Stimulated activated CD8-positive, alpha-beta memory T cell treated with anti-CD3 and anti-CD28 coated beads, Interleukin-2, amount 100 ng/mL, for 48 hours (primary cell): ENCODE results near the gene TENM3.

Experiments
- DNase-seq, 2 donors: peaks; one replicate each; pipeline ENCODE4 v3.0.0-alpha.2; 2020; ENCODE audit warnings: low read depth in 2 of 2

Gene TENM3

GRCh38 chr4:182620111-182620980 lies 377.1 kb downstream of the TENM3 start:
- DNase-seq = no peak

DNA sequence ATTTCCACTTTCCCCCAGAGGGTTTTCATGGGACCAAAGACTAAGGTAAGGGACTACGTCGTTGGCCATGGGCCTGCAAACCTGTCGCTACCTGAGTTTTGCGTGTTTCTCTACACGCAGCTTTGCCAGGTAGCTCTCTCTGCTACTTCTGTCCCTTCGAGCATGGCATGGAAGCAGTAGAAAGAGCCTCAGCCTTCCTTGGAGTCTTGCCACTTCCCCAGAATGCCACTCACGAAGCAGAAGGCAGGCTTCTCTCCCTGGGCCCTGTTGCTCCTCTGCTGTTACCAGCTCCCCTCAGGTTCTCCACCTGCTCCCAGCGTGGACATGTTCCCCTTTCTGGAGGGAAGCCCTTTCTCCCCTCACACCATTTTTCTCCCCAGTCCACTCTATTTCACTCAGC lies 381.1 kb downstream of the TENM3 start:
- no peak for DNase-seq

DNA sequence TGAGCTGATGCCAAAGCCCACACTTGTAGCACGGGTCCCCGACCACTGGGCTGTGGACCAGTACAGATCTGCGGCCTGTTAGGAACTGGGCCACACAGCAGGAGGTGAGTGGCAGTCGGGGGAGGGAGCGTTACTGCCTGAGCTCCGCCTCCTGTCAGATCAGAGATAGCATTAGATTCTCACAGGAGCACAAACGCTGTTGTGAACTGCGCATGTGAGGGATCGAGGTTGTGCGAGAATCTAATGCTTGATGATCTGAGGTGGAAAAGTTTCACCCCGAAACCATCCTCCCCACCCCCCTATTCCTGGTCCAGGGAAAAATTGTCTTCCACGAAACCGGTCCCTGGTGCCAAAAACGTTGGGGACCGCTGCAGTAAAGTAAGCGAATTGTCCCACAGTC lies 382.0 kb downstream of the TENM3 start:
- no peak for DNase-seq

DNA sequence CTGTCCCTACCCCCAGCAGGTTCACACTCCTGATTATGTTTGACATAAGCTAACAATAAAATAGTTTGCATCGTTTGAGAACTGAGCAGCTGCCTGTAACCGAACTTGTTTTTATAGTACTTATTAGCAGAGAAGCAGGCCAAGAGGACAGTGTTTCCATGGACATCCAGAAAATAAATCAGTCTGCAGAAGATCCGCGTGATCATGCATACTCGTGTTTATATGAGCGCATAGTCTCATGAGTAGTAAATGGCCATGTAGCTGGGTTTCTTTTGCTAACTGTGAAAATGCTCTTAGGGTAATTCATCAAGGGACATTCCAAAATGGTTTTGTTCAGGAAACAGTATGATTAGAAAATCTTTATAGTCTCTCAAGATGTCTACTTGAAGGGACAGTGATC lies 384.8 kb downstream of the TENM3 start:
- no peak for DNase-seq

DNA sequence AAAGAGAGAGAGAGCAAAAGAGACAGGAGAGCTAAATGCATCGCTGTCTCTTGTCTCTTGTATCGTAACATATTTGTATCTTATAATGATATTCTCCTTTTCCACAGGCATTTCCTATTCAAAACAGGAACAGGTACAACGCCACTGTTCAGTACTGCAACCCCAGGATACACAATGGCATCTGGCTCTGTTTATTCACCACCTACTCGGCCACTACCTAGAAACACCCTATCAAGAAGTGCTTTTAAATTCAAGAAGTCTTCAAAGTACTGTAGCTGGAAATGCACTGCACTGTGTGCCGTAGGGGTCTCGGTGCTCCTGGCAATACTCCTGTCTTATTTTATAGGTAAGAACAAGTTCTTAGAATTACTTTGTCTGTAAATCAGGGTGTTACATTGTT lies 385.3 kb downstream of the TENM3 start:
- no peak for DNase-seq

GRCh38 chr4:182629096-182629495 lies 385.9 kb downstream of the TENM3 start:
- DNase-seq = no peak

GRCh38 chr4:182640491-182640890 lies 397.3 kb downstream of the TENM3 start:
- DNase-seq = no peak

GRCh38 chr4:182640932-182641331 lies 397.7 kb downstream of the TENM3 start:
- DNase-seq = no peak

- no peak for DNase-seq
Measured at GRCh38 chr4:182642831-182643230, 399.6 kb downstream of the TENM3 start.

GRCh38 chr4:182643801-182644682 lies 400.8 kb downstream of the TENM3 start:
- no peak for DNase-seq

GRCh38 chr4:182644683-182645050 lies 401.5 kb downstream of the TENM3 start:
- no peak for DNase-seq

DNA sequence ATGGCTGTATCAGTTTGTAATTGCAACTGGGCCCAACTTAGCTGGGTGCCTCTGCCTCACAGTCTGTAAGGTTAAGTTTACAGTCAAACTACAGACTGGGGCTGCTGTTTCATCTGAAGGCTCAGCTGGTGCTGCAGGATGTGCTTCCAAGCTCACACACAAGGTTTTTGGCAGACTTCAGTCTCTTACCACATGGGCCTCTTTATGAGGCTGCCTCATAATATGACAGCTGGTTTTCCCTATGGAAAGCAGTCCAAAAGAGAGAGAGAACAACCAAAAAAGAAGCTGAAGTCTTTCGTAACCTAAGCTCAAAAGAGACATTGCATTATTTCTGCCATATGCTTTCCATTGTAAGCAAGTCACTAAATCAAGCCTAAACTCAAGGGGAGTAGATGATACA lies 402.3 kb downstream of the TENM3 start:
- no peak for DNase-seq

DNA sequence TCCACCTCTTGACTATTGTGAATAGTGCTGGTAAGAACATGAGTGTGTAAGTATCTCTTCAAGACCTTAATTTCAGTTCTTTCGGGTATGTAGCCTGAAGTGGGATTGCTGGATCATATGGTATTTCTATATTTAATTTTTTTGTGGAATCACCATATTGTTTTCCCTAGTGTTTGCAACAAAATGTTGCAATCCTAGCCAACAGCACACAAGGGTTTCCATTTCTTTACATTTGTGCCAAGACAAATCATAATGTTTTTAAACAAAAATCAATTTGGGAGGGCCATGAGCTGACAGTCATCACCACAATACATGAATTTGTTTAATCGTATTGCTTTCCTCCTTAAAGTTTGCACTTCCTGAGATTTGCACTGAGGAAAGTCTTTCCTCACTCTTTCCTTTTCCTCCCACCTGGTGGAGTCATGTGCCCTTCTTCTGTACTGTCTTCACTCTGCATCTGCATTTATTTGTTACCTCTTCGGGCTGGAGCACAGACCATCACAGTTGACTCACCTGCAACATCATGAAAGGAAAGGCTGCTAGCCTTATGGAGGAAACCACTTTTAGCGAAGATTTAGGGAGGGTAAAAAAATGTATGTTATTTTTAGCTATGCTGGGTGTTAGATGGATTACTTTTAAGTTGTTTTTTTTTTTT lies 404.6 kb downstream of the TENM3 start:
- no peak for DNase-seq

- no peak for DNase-seq
Measured at GRCh38 chr4:182648766-182649165, 405.6 kb downstream of the TENM3 start.

- no peak for DNase-seq
Measured at GRCh38 chr4:182649698-182650477, 406.7 kb downstream of the TENM3 start.

- no peak for DNase-seq
Measured at GRCh38 chr4:182653596-182653995, 410.4 kb downstream of the TENM3 start.

- no peak for DNase-seq
Measured at GRCh38 chr4:182655340-182655739, 412.1 kb downstream of the TENM3 start.

DNA sequence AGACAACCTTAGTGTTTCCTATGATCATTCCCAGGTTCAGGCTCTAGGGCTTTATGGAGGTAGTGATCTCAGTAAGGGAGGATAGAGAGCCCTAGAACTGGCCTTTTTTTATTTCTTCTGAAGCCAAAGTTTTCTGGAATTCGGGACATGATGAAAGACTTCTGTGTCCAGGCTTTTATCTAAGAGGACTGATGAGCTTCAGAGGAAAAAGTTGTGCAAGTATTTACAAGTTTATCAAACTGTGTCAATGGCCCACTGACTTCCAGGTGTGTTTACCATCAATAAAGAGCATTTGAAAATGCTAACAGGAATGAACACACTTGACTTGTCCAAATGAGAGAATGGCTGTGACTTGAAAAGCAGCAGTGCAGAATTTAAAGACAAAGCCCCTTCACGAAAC lies 419.3 kb downstream of the TENM3 start:
- DNase-seq = no peak

DNA sequence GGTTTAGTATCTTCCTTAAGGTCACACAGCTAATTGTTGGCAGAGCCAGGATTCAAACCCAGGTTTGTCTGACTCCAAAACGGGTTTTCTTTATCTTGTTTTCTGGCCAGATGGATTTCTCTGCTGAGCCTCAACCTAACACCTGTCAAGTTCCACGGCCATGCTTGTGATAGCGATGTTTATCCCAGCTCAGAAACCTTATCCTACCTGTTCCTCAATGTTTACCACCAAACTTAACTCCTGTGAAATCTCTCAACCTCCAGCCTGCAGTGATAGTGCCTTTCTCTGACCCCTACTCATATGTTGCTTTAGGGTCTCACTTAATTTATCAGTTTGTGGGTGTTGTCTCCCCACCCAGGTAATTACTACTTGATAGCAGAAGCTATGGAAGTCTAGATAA lies 428.0 kb downstream of the TENM3 start:
- no peak for DNase-seq

DNA sequence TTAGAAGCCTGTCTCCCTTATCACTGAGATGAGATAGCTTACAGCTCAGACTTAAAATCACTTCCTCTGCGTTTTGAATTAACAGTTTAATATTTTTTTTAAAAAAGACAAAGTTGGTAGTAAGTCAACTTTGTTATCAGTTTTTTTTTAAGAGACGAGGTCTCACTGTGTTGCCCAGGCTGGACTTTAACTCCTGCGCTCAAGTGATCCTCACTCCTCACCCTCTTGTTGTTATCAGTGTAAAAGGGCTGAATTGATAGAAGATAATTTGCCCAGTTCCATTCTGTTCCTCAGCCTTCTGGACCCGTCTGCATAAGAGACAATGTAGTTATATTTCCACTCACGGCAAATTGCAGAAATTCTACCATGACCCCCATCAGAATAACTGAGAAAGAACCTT lies 428.5 kb downstream of the TENM3 start:
- DNase-seq = no peak

- DNase-seq = no peak
Measured at GRCh38 chr4:182678590-182678989, 435.4 kb downstream of the TENM3 start.

DNA sequence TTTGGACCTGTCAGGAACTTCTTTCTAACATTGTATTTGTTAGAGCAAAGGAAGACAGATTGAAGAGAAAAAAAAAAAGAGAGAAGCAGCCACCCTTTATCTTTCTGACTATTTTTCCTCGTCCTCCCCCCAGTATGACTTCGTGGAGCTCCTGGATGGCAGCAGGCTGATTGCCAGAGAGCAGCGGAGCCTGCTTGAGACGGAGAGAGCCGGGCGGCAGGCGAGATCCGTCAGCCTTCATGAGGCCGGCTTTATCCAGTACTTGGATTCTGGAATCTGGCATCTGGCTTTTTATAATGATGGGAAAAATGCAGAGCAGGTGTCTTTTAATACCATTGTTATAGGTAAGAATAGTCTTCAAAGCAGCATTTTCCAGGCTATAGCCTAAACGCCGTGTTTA lies 436.3 kb downstream of the TENM3 start:
- DNase-seq = no peak
